ENCODE data around the gene ALG2.

Gene ALG2

DNA sequence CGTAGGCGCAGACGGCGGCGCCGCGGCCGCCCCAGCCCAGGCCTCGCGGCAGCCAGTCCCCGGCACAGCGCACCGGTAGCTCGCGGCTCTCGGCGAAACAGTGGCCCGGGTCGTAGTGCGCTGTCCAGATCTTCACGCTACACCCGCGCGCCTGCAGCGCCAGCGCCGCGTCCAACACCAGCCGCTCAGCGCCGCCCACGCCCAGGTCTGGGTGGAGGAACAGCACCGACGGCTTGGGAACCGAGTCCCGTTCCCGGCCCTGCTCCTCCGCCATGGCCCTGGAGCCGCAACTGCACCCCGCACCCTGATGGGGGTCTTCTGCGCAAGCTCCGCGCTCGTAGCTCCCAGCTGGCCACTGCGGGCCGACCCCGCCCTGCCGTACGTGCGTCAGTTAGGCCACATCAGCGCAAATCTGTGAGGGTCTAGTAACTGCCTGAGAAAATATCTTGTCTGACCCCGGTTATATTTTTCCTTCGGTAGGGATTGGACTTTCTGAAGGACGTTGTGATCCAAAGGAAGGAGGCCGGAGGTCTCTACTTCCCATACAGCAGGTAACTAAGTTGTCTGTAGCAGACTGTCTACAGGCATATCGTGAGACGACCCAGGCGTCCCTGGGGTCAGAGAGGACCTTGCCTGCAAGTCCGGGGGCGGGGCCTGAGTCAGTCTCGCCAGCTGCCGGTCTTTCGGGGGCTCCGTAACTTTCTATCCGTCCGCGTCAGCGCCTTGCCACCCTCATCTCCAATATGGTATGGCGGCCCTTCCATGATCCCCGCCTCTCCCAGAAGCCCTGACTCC lies at the start of gene ALG2, which contains the start of gene SEC61B:
TSS of gene ALG2 (minus strand) at position 322 of the 795 bp plus-strand sequence. CDS start at position 274, 48 bp downstream.
TSS of gene SEC61B (plus strand) at position 662 of the 795 bp plus-strand sequence. CDS start at position 744, 82 bp downstream.
- H3K4me1 ChIP-seq (ENCODE audit: control insufficient read depth, insufficient read depth, low read length): 0 out of 2 replicates have a peak, but pooled peaks cover 6% of the 10 kb centered on the region
- peak within 1 kb of the TSS; percentile 95 for H3K4me3 ChIP-seq (ENCODE audit: low read depth, low read length)
- H3K27ac ChIP-seq (ENCODE audit: low read depth, low read length): peak within 1 kb of the TSS; percentile 95
- H3K9ac ChIP-seq (ENCODE audit: low read depth, low read length): peak within 1 kb of the TSS; percentile 97
- H3K36me3 ChIP-seq (ENCODE audit: control insufficient read depth, insufficient read depth, low read length): peaks cover 49% of the 10 kb centered on the region
- H3K27me3 ChIP-seq (ENCODE audit: control insufficient read depth, insufficient read depth, low read length): no peaks in the 10 kb centered on the region
- no peaks in the 10 kb centered on the region for H3K9me3 ChIP-seq (ENCODE audit: control insufficient read depth, insufficient read depth, low read length)

DNA sequence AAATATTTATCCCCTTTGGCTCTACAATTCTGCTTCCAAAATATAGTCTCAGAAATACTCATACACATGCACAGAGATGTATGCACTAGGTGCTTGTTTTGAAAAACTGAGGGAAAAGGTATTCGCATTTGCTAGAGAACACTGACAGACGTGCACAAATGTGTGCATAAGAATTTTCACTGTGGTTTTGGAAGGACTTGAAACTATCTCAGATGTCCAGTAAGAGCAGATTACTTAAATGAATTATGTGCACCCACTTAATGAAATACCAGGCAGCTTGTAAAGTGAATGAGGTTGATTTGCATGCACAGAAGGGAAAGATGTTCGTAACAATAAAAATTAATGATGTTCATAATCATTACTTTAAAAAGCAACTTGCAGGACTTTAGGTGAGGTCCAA lies 48.7 kb upstream of the ALG2 start:
- H3K4me1 ChIP-seq (ENCODE audit: control insufficient read depth, insufficient read depth, low read length): no peaks in the 10 kb centered on the region
- H3K4me3 ChIP-seq (ENCODE audit: low read depth, low read length): no peak overlapping the region
- H3K9ac ChIP-seq (ENCODE audit: low read depth, low read length): no peak overlapping the region
- no peaks in the 10 kb centered on the region for H3K9me3 ChIP-seq (ENCODE audit: control insufficient read depth, insufficient read depth, low read length)
- no peaks in the 10 kb centered on the region for H3K27me3 ChIP-seq (ENCODE audit: control insufficient read depth, insufficient read depth, low read length)
- no peak overlapping the region for H3K27ac ChIP-seq (ENCODE audit: low read depth, low read length)
- H3K36me3 ChIP-seq (ENCODE audit: control insufficient read depth, insufficient read depth, low read length): no peaks in the 10 kb centered on the region

- H3K9ac ChIP-seq (ENCODE audit: low read depth, low read length): no peak overlapping the region
- no peaks in the 10 kb centered on the region for H3K4me1 ChIP-seq (ENCODE audit: control insufficient read depth, insufficient read depth, low read length)
- no peaks in the 10 kb centered on the region for H3K27me3 ChIP-seq (ENCODE audit: control insufficient read depth, insufficient read depth, low read length)
- no peaks in the 10 kb centered on the region for H3K9me3 ChIP-seq (ENCODE audit: control insufficient read depth, insufficient read depth, low read length)
- H3K27ac ChIP-seq (ENCODE audit: low read depth, low read length): no peak overlapping the region
- H3K4me3 ChIP-seq (ENCODE audit: low read depth, low read length): no peak overlapping the region
- no peaks in the 10 kb centered on the region for H3K36me3 ChIP-seq (ENCODE audit: control insufficient read depth, insufficient read depth, low read length)
Measured at GRCh38 chr9:99269416-99269815, 47.7 kb upstream of the ALG2 start.

GRCh38 chr9:99266255-99267023 lies 44.7 kb upstream of the ALG2 start:
- H3K27ac ChIP-seq (ENCODE audit: low read depth, low read length): no peak overlapping the region
- H3K4me1 ChIP-seq (ENCODE audit: control insufficient read depth, insufficient read depth, low read length): no peaks in the 10 kb centered on the region
- H3K4me3 ChIP-seq (ENCODE audit: low read depth, low read length): no peak overlapping the region
- H3K9me3 ChIP-seq (ENCODE audit: control insufficient read depth, insufficient read depth, low read length): no peaks in the 10 kb centered on the region
- H3K9ac ChIP-seq (ENCODE audit: low read depth, low read length): no peak overlapping the region
- no peaks in the 10 kb centered on the region for H3K27me3 ChIP-seq (ENCODE audit: control insufficient read depth, insufficient read depth, low read length)
- no peaks in the 10 kb centered on the region for H3K36me3 ChIP-seq (ENCODE audit: control insufficient read depth, insufficient read depth, low read length)

DNA sequence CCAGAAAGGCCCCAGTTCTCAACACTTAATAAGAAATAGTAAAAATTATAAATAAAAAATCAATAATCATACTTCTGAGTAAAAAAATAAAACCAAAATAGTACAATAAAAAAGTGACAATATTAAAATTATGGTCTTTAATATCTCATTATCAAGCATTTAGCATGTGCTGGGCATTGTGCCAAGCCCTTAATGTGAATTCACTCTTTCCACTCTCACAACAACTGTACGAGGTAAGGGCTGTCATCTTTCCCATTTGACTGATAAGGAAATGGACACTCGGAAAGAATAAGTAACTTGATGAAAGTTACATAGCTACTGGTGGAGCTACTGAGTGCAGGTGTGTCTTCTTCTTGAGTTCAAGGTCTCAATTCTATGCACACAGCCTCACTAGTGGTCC lies 43.9 kb upstream of the ALG2 start:
- H3K9me3 ChIP-seq (ENCODE audit: control insufficient read depth, insufficient read depth, low read length): no peaks in the 10 kb centered on the region
- H3K4me3 ChIP-seq (ENCODE audit: low read depth, low read length): no peak overlapping the region
- no peaks in the 10 kb centered on the region for H3K27me3 ChIP-seq (ENCODE audit: control insufficient read depth, insufficient read depth, low read length)
- H3K36me3 ChIP-seq (ENCODE audit: control insufficient read depth, insufficient read depth, low read length): no peaks in the 10 kb centered on the region
- H3K27ac ChIP-seq (ENCODE audit: low read depth, low read length): no peak overlapping the region
- H3K4me1 ChIP-seq (ENCODE audit: control insufficient read depth, insufficient read depth, low read length): no peaks in the 10 kb centered on the region
- H3K9ac ChIP-seq (ENCODE audit: low read depth, low read length): no peak overlapping the region

DNA sequence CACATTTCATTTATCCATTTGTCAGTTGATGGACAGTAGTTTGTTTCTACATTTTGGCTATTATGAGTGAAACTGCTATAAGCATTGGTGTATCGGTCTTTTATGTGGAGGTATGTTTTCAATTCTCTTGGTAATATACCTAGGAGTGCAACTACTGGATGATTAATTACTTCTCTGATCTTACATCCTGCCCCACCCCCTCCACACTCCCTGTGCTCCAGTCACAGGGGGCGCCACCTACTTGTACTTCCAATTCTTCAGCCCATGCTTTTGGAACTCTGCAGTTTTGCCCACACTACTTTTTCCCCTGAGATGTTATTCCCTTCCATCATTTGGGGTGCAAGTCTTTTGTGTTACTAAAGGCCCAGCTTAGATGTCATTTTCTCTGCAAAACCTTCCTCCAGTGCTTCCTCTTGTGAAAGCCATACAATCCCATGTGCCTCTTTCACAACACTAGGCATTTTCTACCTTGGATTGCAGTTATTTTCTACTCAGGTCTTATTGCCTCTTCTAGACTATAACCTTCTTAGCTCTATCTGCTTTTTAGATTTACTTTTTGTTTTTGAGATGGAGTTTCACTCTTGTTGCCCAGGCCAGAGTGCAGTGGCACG lies 42.4 kb upstream of the ALG2 start:
- no peak overlapping the region for H3K4me3 ChIP-seq (ENCODE audit: low read depth, low read length)
- no peaks in the 10 kb centered on the region for H3K9me3 ChIP-seq (ENCODE audit: control insufficient read depth, insufficient read depth, low read length)
- H3K36me3 ChIP-seq (ENCODE audit: control insufficient read depth, insufficient read depth, low read length): no peaks in the 10 kb centered on the region
- no peak overlapping the region for H3K9ac ChIP-seq (ENCODE audit: low read depth, low read length)
- no peak overlapping the region for H3K27ac ChIP-seq (ENCODE audit: low read depth, low read length)
- H3K27me3 ChIP-seq (ENCODE audit: control insufficient read depth, insufficient read depth, low read length): no peaks in the 10 kb centered on the region
- peaks cover 6% of the 10 kb centered on the region; the same call in 1 of the 2 replicates for H3K4me1 ChIP-seq (ENCODE audit: control insufficient read depth, insufficient read depth, low read length)

DNA sequence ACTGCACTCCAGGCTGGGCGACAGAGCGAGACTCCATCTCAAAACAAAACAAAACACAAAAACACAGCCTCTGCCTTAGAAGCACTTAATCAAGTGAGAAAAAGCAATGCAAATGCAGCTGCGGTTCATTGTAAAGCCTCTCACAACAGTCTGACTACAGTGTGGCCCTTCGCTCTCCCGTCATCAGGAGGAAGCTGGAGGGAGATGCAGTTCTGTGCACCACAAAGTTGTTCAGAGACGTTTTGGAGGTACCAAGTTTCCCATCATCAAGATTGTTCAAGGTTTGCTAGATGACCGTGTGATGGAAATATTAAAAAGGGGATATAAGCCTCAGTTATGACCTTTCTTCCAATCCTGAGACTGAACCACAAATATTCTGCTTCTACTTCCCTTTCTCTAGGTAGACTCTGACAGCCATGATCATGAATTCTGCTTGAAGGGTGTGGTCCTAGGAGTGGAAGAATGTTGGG lies 41.2 kb upstream of the ALG2 start:
- H3K9me3 ChIP-seq (ENCODE audit: control insufficient read depth, insufficient read depth, low read length): no peaks in the 10 kb centered on the region
- H3K27me3 ChIP-seq (ENCODE audit: control insufficient read depth, insufficient read depth, low read length): no peaks in the 10 kb centered on the region
- no peak overlapping the region for H3K4me3 ChIP-seq (ENCODE audit: low read depth, low read length)
- H3K4me1 ChIP-seq (ENCODE audit: control insufficient read depth, insufficient read depth, low read length): peaks cover 9% of the 10 kb centered on the region; the same call in 1 of the 2 replicates
- H3K36me3 ChIP-seq (ENCODE audit: control insufficient read depth, insufficient read depth, low read length): no peaks in the 10 kb centered on the region
- no peak overlapping the region for H3K9ac ChIP-seq (ENCODE audit: low read depth, low read length)
- H3K27ac ChIP-seq (ENCODE audit: low read depth, low read length): no peak overlapping the region

DNA sequence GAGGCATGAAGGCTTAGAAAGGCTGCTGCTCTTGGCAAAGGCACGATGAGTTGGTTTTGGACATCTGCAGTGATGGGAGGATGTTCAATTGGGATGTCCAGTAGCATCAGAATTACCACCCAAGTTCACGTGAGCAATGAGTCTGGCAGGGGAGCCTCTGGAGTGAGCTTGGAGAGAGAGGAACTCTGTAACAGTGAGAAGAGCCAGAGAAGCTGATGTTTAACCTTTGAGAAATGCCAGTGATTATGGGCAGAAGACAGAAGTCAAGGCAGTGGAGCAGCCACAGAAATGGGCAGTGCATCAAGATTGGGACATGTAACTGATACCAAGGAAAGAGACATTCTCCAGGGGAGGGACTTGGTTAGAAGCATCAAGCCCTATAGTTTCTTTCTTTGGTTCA lies 40.2 kb upstream of the ALG2 start:
- Histone ChIP-seq H3K9me3 (ENCODE audit: control insufficient read depth, insufficient read depth, low read length) (no peaks in the 10 kb centered on the region), H3K27ac (ENCODE audit: low read depth, low read length) (no peak overlapping the region), H3K9ac (ENCODE audit: low read depth, low read length) (no peak overlapping the region), H3K27me3 (ENCODE audit: control insufficient read depth, insufficient read depth, low read length) (no peaks in the 10 kb centered on the region), H3K4me3 (ENCODE audit: low read depth, low read length) (no peak overlapping the region), H3K36me3 (ENCODE audit: control insufficient read depth, insufficient read depth, low read length) (no peaks in the 10 kb centered on the region), H3K4me1 (ENCODE audit: control insufficient read depth, insufficient read depth, low read length) (peaks cover 9% of the 10 kb centered on the region; the same call in 1 of the 2 replicates)

DNA sequence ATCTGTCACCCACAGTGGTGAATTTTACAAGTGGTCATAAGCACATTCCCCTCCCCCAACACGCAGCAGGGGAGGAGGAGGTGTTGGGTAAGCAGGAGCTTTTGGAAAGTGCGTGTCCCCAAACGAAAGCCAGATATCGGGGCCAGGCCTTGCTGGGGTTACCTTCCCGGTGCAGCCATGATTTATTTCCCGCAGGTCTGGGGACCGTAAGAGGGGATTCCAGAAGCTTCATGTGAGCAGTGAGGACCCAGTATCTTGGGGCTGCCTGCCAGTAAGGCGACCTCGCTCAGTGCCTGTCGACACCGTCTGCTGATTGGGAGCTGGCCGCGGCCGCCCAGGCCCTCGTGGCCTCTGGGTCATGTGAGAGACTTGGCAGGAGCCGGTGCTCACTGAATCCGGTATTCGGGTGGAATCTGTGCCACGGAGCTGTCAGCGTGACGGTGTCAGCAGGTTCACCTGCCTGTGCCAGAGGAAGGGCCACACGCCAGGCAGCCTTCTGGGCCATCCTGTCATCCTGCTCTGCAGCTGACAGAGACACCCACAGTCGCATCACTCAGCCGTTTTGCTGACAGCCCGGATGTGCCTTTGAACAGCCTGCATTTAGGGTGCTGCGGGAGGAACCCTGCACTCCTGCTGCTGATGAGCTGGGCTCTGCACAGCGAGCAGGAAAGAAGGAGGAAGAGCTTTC lies 37.6 kb upstream of the ALG2 start:
- H3K9ac ChIP-seq (ENCODE audit: low read depth, low read length): no peak overlapping the region
- no peaks in the 10 kb centered on the region for H3K36me3 ChIP-seq (ENCODE audit: control insufficient read depth, insufficient read depth, low read length)
- no peak overlapping the region for H3K27ac ChIP-seq (ENCODE audit: low read depth, low read length)
- H3K27me3 ChIP-seq (ENCODE audit: control insufficient read depth, insufficient read depth, low read length): no peaks in the 10 kb centered on the region
- peaks cover 9% of the 10 kb centered on the region; the same call in 1 of the 2 replicates for H3K4me1 ChIP-seq (ENCODE audit: control insufficient read depth, insufficient read depth, low read length)
- no peaks in the 10 kb centered on the region for H3K9me3 ChIP-seq (ENCODE audit: control insufficient read depth, insufficient read depth, low read length)
- H3K4me3 ChIP-seq (ENCODE audit: low read depth, low read length): no peak overlapping the region

- Histone ChIP-seq H3K4me3 (ENCODE audit: low read depth, low read length) (no peak overlapping the region), H3K27me3 (ENCODE audit: control insufficient read depth, insufficient read depth, low read length) (no peaks in the 10 kb centered on the region), H3K27ac (ENCODE audit: low read depth, low read length) (no peak overlapping the region), H3K4me1 (ENCODE audit: control insufficient read depth, insufficient read depth, low read length) (peaks cover 9% of the 10 kb centered on the region; the same call in 1 of the 2 replicates), H3K9me3 (ENCODE audit: control insufficient read depth, insufficient read depth, low read length) (no peaks in the 10 kb centered on the region), H3K36me3 (ENCODE audit: control insufficient read depth, insufficient read depth, low read length) (no peaks in the 10 kb centered on the region), H3K9ac (ENCODE audit: low read depth, low read length) (no peak overlapping the region)
Measured at GRCh38 chr9:99257723-99258389, 36.1 kb upstream of the ALG2 start.

Measured in HUES48 (cell line).